Endothelial cell of umbilical vein (primary cell): ENCODE data around the gene HS6ST2.

Experiments used
- EZH2 ChIP-seq: IDR thresholded peaks from 2 replicates; pipeline ENCODE4 v1.6.1; 2012; ENCODE audit warnings: borderline replicate concordance, low read depth, mild to moderate bottlenecking, moderate library complexity, low read length, inconsistent platforms; ENCODE audit not compliant: severe bottlenecking
- FOS ChIP-seq: IDR thresholded peaks from 2 replicates; pipeline ENCODE4 v1.6.1; 2011; ENCODE audit warnings: mild to moderate bottlenecking, low read length, moderate library complexity, borderline replicate concordance; ENCODE audit not compliant: insufficient read depth
- GATA2 ChIP-seq: IDR thresholded peaks from 2 replicates; pipeline ENCODE4 v1.7.0; 2011; ENCODE audit warnings: low read depth, mild to moderate bottlenecking, moderate library complexity, mixed read lengths, low read length; ENCODE audit not compliant: insufficient read length, insufficient read depth
- JUN ChIP-seq: IDR thresholded peaks from 2 replicates; pipeline ENCODE4 v1.6.1; 2011; ENCODE audit warnings: borderline replicate concordance, low read depth; ENCODE audit not compliant: insufficient read length, insufficient read depth
- MYC ChIP-seq: IDR thresholded peaks from one replicate; pipeline ENCODE4 v1.6.1; 2011; ENCODE audit warnings: mild to moderate bottlenecking, low read depth, low read length
- POLR2A ChIP-seq: IDR thresholded peaks from 2 replicates; pipeline ENCODE4 v1.6.1; 2012; ENCODE audit warnings: low read depth, mild to moderate bottlenecking, control low read depth, low read length
- POLR2AphosphoS5 ChIP-seq: IDR thresholded peaks from 2 replicates; pipeline ENCODE4 v1.6.1; 2012; ENCODE audit warnings: low read depth, mild to moderate bottlenecking, control low read depth, low read length, moderate library complexity; ENCODE audit not compliant: insufficient read depth
- TF ChIP-seq, protein P1 (sequence below), 2 donors: IDR thresholded peaks; 1 replicate in 1 of 2; 2 replicates in 1 of 2; pipeline ENCODE4 v1.5.1; 2011; ENCODE audit warnings: low read length in 2 of 2, mild to moderate bottlenecking in 2 of 2, moderate library complexity in 2 of 2, control low read depth in 1 of 2, inconsistent platforms in 1 of 2, low read depth in 1 of 2; ENCODE audit not compliant: insufficient read depth in 1 of 2; ENCODE audit errors: extremely low read depth in 1 of 2

DNA sequence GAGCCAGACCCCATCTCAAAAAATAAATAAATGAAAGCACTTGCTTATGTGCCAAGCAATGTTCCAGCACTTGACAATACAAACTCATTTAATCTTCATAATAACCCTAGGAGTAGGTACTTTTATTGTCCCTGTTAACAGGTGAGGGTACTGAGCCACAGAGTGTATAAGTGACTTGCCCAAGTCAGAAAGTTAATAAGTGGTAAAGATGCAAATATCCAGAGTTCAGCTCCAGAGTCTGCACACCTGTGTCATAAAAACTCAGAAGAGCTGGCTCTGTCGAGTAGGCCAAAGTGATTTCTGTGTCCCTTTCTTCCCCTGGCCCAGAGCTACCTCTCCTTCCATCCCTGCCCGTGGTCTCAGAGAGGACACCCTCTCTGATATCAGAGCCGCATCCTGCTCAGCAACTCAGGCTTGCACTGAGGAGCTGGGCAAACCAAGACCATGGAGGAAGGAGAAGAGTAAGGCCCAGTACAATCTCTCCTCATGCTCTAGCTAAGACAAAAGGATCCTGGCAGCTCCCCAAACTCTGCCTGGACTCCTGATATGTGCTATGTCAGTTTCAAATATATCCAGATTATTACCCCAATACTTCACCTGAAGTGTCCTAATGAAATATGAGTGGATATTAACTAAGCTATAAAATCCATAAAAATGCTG is 136.3 kb downstream of the HS6ST2 start:
- TF ChIP-seq, protein P1, sequence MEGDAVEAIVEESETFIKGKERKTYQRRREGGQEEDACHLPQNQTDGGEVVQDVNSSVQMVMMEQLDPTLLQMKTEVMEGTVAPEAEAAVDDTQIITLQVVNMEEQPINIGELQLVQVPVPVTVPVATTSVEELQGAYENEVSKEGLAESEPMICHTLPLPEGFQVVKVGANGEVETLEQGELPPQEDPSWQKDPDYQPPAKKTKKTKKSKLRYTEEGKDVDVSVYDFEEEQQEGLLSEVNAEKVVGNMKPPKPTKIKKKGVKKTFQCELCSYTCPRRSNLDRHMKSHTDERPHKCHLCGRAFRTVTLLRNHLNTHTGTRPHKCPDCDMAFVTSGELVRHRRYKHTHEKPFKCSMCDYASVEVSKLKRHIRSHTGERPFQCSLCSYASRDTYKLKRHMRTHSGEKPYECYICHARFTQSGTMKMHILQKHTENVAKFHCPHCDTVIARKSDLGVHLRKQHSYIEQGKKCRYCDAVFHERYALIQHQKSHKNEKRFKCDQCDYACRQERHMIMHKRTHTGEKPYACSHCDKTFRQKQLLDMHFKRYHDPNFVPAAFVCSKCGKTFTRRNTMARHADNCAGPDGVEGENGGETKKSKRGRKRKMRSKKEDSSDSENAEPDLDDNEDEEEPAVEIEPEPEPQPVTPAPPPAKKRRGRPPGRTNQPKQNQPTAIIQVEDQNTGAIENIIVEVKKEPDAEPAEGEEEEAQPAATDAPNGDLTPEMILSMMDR (IDR thresholded peaks at IDR 0.05; ENCODE audit: extremely low read depth in 1 of 2, insufficient read depth in 1 of 2, low read depth in 1 of 2, low read length in 2 of 2) = no peak
- TF ChIP-seq POLR2A (no peak), POLR2AphosphoS5 (no peak), EZH2 (no peak), GATA2 (no peak), FOS (no peak), JUN (no peak), MYC (no peak)
